GM19328 (cell line): ENCODE data around the gene COLEC11.

Source experiments
- ATAC-seq: cut with Tn5 transposase; IDR thresholded peaks from one replicate; pipeline ENCODE4 v1.9.1; 2021; ENCODE audit warnings: mild to moderate bottlenecking, moderate library complexity; ENCODE audit not compliant: unreplicated experiment

The COLEC11 gene

GRCh38 chr2:3667151-3667631 lies 72.3 kb downstream of the COLEC11 start:
- ATAC-seq = no peak

- no peak for ATAC-seq
Measured at GRCh38 chr2:3669656-3670055, 74.7 kb downstream of the COLEC11 start.

- ATAC-seq = no peak
Measured at GRCh38 chr2:3670376-3670775, 75.5 kb downstream of the COLEC11 start.

- no peak for ATAC-seq
Measured at GRCh38 chr2:3670941-3671340, 76.0 kb downstream of the COLEC11 start.

- ATAC-seq = no peak
Measured at GRCh38 chr2:3672861-3673678, 78.2 kb downstream of the COLEC11 start.

GRCh38 chr2:3674066-3674845 lies 79.3 kb downstream of the COLEC11 start:
- ATAC-seq = no peak

GRCh38 chr2:3675687-3676086 lies 80.8 kb downstream of the COLEC11 start:
- no peak for ATAC-seq

GRCh38 chr2:3677436-3677835 lies 82.5 kb downstream of the COLEC11 start:
- ATAC-seq = no peak

GRCh38 chr2:3678212-3678611 lies 83.3 kb downstream of the COLEC11 start:
- ATAC-seq = no peak

- ATAC-seq = no peak
Measured at GRCh38 chr2:3679180-3679579, 84.3 kb downstream of the COLEC11 start.

GRCh38 chr2:3679616-3680393 lies 84.9 kb downstream of the COLEC11 start:
- ATAC-seq = no peak

- no peak for ATAC-seq
Measured at GRCh38 chr2:3680548-3681345, 85.8 kb downstream of the COLEC11 start.

- no peak for ATAC-seq
Measured at GRCh38 chr2:3681625-3682024, 86.7 kb downstream of the COLEC11 start.

- no peak for ATAC-seq
Measured at GRCh38 chr2:3682811-3683210, 87.9 kb downstream of the COLEC11 start.

GRCh38 chr2:3683748-3684454 lies 89.0 kb downstream of the COLEC11 start:
- ATAC-seq = no peak

GRCh38 chr2:3689998-3690748 lies 95.3 kb downstream of the COLEC11 start:
- no peak for ATAC-seq

- no peak for ATAC-seq
Measured at GRCh38 chr2:3692375-3692774, 97.5 kb downstream of the COLEC11 start.
